Measurements from ENCODE around the gene ATXN1. TPM values are rescaled to one million over a fixed set of nuclear protein-coding genes. Genes with fewer than 3 reads are reported as not detected.

Gene ATXN1
- total RNA-seq, 1 experiment from 2014 or later, result 8.1 TPM

GRCh38 chr6:16518265-16518664, 243.0 kb downstream of the ATXN1 start:
- no peak overlapping the region for H3K4me3 Mint-ChIP-seq
- peak; percentile 71 for ATAC-seq
- no peak for TF ChIP-seq RORB (CRISPR knock-in tag; IDR thresholded peaks at IDR 0.05)
- peak; percentile 26 for DNase-seq (ENCODE audit: low spot score)
- H3K27me3 Mint-ChIP-seq (ENCODE audit: low read depth), result no peaks in the 10 kb centered on the region
- POLR2A ChIA-PET, result no interaction called here
- no peaks in the 10 kb centered on the region for H3K36me3 Mint-ChIP-seq
- no peaks in the 10 kb centered on the region for H3K9me3 Mint-ChIP-seq
- CTCF ChIA-PET, result interaction anchor here (1.9 kb wide), 1 partner anchor 244 kb away, joined by 15 read pairs; the partner anchor contains the start of gene ATXN1
- no peak overlapping the region for H3K27ac Mint-ChIP-seq
- peaks cover 25% of the 10 kb centered on the region for H3K4me1 Mint-ChIP-seq

- CTCF ChIA-PET, result interaction anchor here (0.6 to 3.0 kb wide), 19 partner anchors 9 to 289 kb away, joined by 3 to 26 read pairs (median 3); partner anchors contain the start of gene ATXN1
- H3K27ac Mint-ChIP-seq, result peak overlapping the region; percentile 42
- H3K4me1 Mint-ChIP-seq, result peaks cover 39% of the 10 kb centered on the region
- DNase-seq (ENCODE audit: low spot score) (no peak), ATAC-seq (peak; percentile 64)
- H3K27me3 Mint-ChIP-seq (ENCODE audit: low read depth), result no peaks in the 10 kb centered on the region
- TF ChIP-seq IRF1 (CRISPR knock-in tag; IDR thresholded peaks at IDR 0.05), result no peak
- TF ChIP-seq JAZF1 (CRISPR knock-in tag; IDR thresholded peaks at IDR 0.05), result no peak
- no peak for TF ChIP-seq ZNF317 (CRISPR knock-in tag; IDR thresholded peaks at IDR 0.05; ENCODE audit: borderline replicate concordance, low read depth)
- TF ChIP-seq NFE2L1 (CRISPR knock-in tag; IDR thresholded peaks at IDR 0.05), result no peak
- TF ChIP-seq MYBL2 (CRISPR knock-in tag; IDR thresholded peaks at IDR 0.05), result no peak
- TF ChIP-seq USF2 (CRISPR knock-in tag; IDR thresholded peaks at IDR 0.05), result no peak
- TF ChIP-seq FOXK1 (CRISPR knock-in tag; IDR thresholded peaks at IDR 0.05), result no peak
- no peak for TF ChIP-seq OVOL2 (CRISPR knock-in tag; IDR thresholded peaks at IDR 0.05; ENCODE audit: borderline replicate concordance)
- no peak for TF ChIP-seq ATF2 (CRISPR knock-in tag; IDR thresholded peaks at IDR 0.05; ENCODE audit: borderline replicate concordance, low read depth)
- TF ChIP-seq FOXP4 (CRISPR knock-in tag; IDR thresholded peaks at IDR 0.05), result no peak
- TF ChIP-seq AR (CRISPR knock-in tag; IDR thresholded peaks at IDR 0.05), result no peak
- TF ChIP-seq GRHL2 (CRISPR knock-in tag; IDR thresholded peaks at IDR 0.05; ENCODE audit: insufficient replicate concordance, severe bottlenecking), result no peak
- TF ChIP-seq NFYB (CRISPR knock-in tag; conservative IDR thresholded peaks at IDR 0.05; ENCODE audit: low read depth), result no peak
- TF ChIP-seq CDX4 (CRISPR knock-in tag; IDR thresholded peaks at IDR 0.05; ENCODE audit: borderline replicate concordance), result no peak
- POLR2A ChIA-PET, result no interaction called here
- H3K9me3 Mint-ChIP-seq, result no peaks in the 10 kb centered on the region
- no peaks in the 10 kb centered on the region for H3K36me3 Mint-ChIP-seq
- H3K4me3 Mint-ChIP-seq, result no peak overlapping the region
Observed at GRCh38 chr6:16514249-16514648, 247.0 kb downstream of the ATXN1 start.

All from WTC11 (cell line).